OCI-LY7 (cell line): Measurements from ENCODE around the gene C19orf81. TPM values are rescaled to one million over a fixed set of nuclear protein-coding genes. Genes with fewer than 3 reads are reported as not detected.

ENCODE experiments used
- BruUV-seq: library from RNA; stranded (reverse); fragments of 400-500 nt; replicated peaks from 2 replicates; lab custom pipeline; 2021; lab: Mats Ljungman, UMichigan
- CTCF ChIA-PET: fragments of 300-600 bp; sonication (Branson Sonifier 250); formaldehyde crosslinking; loops from one replicate; lab custom pipeline; 2022; ENCODE audit warnings: antibody characterized with exemption; ENCODE audit not compliant: unreplicated experiment; lab: Charles Lee
- POLR2A ChIA-PET: fragments of 300-600 bp; sonication (Branson Sonifier 250); formaldehyde crosslinking; loops from one replicate; lab custom pipeline; 2022; ENCODE audit warnings: antibody characterized with exemption; lab: Charles Lee
- DNase-seq: peaks from one replicate; pipeline ENCODE4 v3.0.0-alpha.2; 2015; ENCODE audit warnings: low spot score
- H2AFZ ChIP-seq: fragments of 200-600 bp; sonication (generic), shearing (Covaris generic); 2 replicates; pipeline ENCODE4 v1.6.1; 2014; ENCODE audit warnings: mild to moderate bottlenecking, antibody characterized with exemption, low read length, moderate library complexity
- H3K27ac ChIP-seq: fragments of 200-600 bp; sonication (generic); 2 replicates; pipeline ENCODE4 v1.5.1; 2014; ENCODE audit warnings: mixed run types, low read depth, mild to moderate bottlenecking, moderate library complexity, low read length, inconsistent platforms; ENCODE audit not compliant: poor library complexity, severe bottlenecking
- H3K36me3 ChIP-seq: fragments of 200-600 bp; sonication (generic); 2 replicates; pipeline ENCODE4 v1.6.1; 2014; ENCODE audit warnings: mild to moderate bottlenecking, antibody characterized with exemption, low read length, moderate library complexity, mixed read lengths; ENCODE audit not compliant: insufficient read depth
- H3K4me1 ChIP-seq: fragments of 200-600 bp; sonication (generic); 2 replicates; pipeline ENCODE4 v1.5.1; 2014; ENCODE audit warnings: mild to moderate bottlenecking, low read length; ENCODE audit not compliant: insufficient read depth, poor library complexity, severe bottlenecking
- H3K4me2 ChIP-seq: fragments of 200-600 bp; sonication (generic); 2 replicates; pipeline ENCODE4 v1.6.1; 2014; ENCODE audit warnings: mild to moderate bottlenecking, low read length
- H3K4me3 ChIP-seq: fragments of 200-600 bp; sonication (generic); 2 replicates; pipeline ENCODE4 v1.5.1; 2014; ENCODE audit warnings: mild to moderate bottlenecking, low read depth, low read length; ENCODE audit not compliant: poor library complexity, severe bottlenecking
- H3K79me2 ChIP-seq: fragments of 200-600 bp; sonication (generic); 2 replicates; pipeline ENCODE4 v1.6.1; 2016; ENCODE audit warnings: low read depth, mild to moderate bottlenecking, low read length, moderate library complexity, mixed read lengths; ENCODE audit not compliant: insufficient read depth
- H3K9me2 ChIP-seq: fragments of 200-600 bp; sonication (generic); 2 replicates; pipeline ENCODE4 v1.6.1; 2016; ENCODE audit warnings: mild to moderate bottlenecking, low read length, mixed read lengths; ENCODE audit not compliant: insufficient read depth
- H3K9me3 ChIP-seq: fragments of 200-600 bp; sonication (generic); 2 replicates; pipeline ENCODE4 v1.6.1; 2014; ENCODE audit warnings: mild to moderate bottlenecking, mixed run types, low read length, mixed read lengths
- H4K20me1 ChIP-seq: fragments of 200-600 bp; sonication (generic); 2 replicates; pipeline ENCODE4 v1.6.1; 2014; ENCODE audit warnings: mild to moderate bottlenecking, antibody characterized with exemption, low read length, moderate library complexity, mixed read lengths; ENCODE audit not compliant: insufficient read depth
- EZH2phosphoT487 ChIP-seq: fragments of 200-600 bp; sonication (generic); IDR thresholded peaks from 2 replicates; pipeline ENCODE4 v1.6.1; 2018; ENCODE audit warnings: low read depth, borderline replicate concordance, mild to moderate bottlenecking, mixed run types, antibody characterized with exemption, low read length, moderate library complexity, mixed read lengths
- intact Hi-C: fragments of 100-400 bp; cut with micrococcal nuclease; formaldehyde crosslinking; loops from one replicate; pipeline ENCODE4 v1.10.0; 2022; ENCODE audit not compliant: unreplicated experiment
- total RNA-seq, 2 experiments: library from RNA; depleted of rRNA in 1 of 2; stranded (reverse); fragments of >200 nt in 1 of 2; shearing (Covaris generic) in 1 of 2; gene quantifications; 2 replicates each; pipeline ENCODE4 v1.2.3, GENCODE V29; 2014 to 2022
- TF ChIP-seq, protein P1 (sequence below): fragments of 200-600 bp; sonication (generic); conservative IDR thresholded peaks from 2 replicates; pipeline ENCODE4 v1.5.1; 2014; ENCODE audit warnings: mild to moderate bottlenecking, antibody characterized with exemption, low read length, moderate library complexity, mixed read lengths

Gene C19orf81
- total RNA-seq, 2 experiments from 2014 or later: 11.4 to 20.0 TPM

DNA sequence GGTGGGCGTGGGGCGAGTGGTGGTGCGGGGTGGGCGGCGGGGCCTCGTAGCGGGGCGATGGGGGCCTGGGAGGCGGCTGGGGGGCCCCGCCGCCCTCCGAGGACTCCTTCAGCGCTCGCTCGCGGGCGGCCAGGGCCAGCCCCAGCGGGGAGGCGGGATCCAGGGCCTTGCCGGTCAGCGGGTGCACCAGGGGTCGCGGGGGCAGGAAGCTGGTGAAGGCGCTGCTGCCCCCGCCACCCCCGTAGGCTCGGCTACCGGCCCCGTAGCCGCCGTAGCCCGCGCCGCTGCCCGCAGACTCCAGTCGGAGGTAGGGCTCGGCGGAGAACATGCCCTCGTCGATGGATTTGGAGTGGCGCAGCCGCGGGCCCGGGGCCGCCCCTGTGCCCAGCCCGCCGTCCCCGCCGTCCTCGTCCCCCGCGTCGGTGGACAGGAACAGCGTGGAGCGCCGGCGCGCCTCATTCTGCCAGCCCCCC, 18.6 kb downstream of the C19orf81 start:
- no peaks in the 10 kb centered on the region for H3K79me2 ChIP-seq
- H3K4me1 ChIP-seq: no peaks in the 10 kb centered on the region
- CTCF ChIA-PET: no interaction called here
- intact Hi-C loops: no loop called here
- H3K27ac ChIP-seq: no peak overlapping the region
- H3K36me3 ChIP-seq: no peaks in the 10 kb centered on the region
- no peaks in the 10 kb centered on the region for H3K9me2 ChIP-seq
- no peaks in the 10 kb centered on the region for H4K20me1 ChIP-seq
- POLR2A ChIA-PET: no interaction called here
- TF ChIP-seq, protein P1, sequence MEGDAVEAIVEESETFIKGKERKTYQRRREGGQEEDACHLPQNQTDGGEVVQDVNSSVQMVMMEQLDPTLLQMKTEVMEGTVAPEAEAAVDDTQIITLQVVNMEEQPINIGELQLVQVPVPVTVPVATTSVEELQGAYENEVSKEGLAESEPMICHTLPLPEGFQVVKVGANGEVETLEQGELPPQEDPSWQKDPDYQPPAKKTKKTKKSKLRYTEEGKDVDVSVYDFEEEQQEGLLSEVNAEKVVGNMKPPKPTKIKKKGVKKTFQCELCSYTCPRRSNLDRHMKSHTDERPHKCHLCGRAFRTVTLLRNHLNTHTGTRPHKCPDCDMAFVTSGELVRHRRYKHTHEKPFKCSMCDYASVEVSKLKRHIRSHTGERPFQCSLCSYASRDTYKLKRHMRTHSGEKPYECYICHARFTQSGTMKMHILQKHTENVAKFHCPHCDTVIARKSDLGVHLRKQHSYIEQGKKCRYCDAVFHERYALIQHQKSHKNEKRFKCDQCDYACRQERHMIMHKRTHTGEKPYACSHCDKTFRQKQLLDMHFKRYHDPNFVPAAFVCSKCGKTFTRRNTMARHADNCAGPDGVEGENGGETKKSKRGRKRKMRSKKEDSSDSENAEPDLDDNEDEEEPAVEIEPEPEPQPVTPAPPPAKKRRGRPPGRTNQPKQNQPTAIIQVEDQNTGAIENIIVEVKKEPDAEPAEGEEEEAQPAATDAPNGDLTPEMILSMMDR: no peak
- TF ChIP-seq EZH2phosphoT487: no peak
- H3K9me3 ChIP-seq: no peaks in the 10 kb centered on the region
- H3K4me2 ChIP-seq: no peak overlapping the region
- no peak for DNase-seq
- BruUV-seq: no TSS peak
- H3K4me3 ChIP-seq: no peak overlapping the region
- H2AFZ ChIP-seq: no peak overlapping the region

DNA sequence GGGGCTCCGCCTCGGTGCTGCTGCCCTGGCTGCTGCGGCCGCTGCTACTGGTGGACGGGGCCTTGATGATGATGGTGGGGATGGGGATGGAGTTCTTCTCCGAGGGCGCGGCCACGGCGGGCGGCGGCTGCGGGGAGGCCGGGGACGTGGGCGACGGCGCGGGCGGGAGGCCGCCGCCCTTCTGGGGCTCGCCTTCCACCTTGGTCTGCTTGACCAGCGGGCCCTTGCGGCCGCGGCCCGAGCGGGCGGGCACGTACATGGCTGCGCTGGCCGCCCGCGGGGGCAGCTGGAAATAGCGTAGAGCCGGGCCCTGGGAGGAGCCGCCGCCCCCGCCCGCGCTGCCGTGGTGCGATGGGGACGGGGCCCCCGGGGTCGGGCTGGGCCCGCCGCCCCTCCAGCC, 19.2 kb downstream of the C19orf81 start:
- Histone ChIP-seq H3K9me3 (no peaks in the 10 kb centered on the region), H3K9me2 (no peaks in the 10 kb centered on the region), H3K36me3 (no peaks in the 10 kb centered on the region), H4K20me1 (no peaks in the 10 kb centered on the region), H3K4me3 (no peak overlapping the region), H3K4me2 (no peak overlapping the region), H3K79me2 (no peaks in the 10 kb centered on the region), H3K4me1 (no peaks in the 10 kb centered on the region), H2AFZ (no peak overlapping the region), H3K27ac (no peak overlapping the region)
- ChIA-PET CTCF (no interaction called here), POLR2A (no interaction called here)
- intact Hi-C loops: no loop called here
- no peak for DNase-seq
- no TSS peak for BruUV-seq
- TF ChIP-seq EZH2phosphoT487: no peak
- TF ChIP-seq, protein P1: no peak

DNA sequence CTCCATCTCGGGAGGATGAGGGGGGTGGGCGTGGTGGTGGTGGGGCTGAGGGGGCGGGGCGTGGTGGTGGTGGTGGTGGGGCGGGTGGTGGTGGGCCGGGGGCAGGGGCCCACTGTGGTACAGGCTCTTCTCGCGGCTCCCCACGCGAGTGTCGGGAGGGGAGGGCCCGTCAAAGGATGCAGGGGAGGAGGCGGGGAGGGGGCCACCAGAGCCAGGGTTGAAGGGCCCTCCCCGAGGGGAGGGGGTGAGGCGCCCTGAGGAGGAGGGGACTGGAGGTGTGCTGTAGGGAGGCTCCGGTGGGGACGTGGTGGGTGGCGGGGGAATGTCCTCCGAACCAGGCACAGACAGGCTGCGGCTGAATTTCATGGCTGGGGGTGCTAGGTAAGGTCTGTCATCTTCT, 19.6 kb downstream of the C19orf81 start:
- Histone ChIP-seq H3K79me2 (no peaks in the 10 kb centered on the region), H3K36me3 (no peaks in the 10 kb centered on the region), H3K4me1 (no peaks in the 10 kb centered on the region), H3K9me2 (no peaks in the 10 kb centered on the region), H3K4me2 (no peak overlapping the region), H3K4me3 (no peak overlapping the region), H2AFZ (no peak overlapping the region), H3K9me3 (no peaks in the 10 kb centered on the region), H3K27ac (no peak overlapping the region), H4K20me1 (no peaks in the 10 kb centered on the region)
- BruUV-seq: no TSS peak
- TF ChIP-seq, protein P1: no peak
- no peak for TF ChIP-seq EZH2phosphoT487
- CTCF ChIA-PET: no interaction called here
- POLR2A ChIA-PET: no interaction called here
- intact Hi-C loops: loop anchor here (1.0 kb wide), 1 partner anchor 114 kb away; no protein-coding TSS in a partner anchor
- no peak for DNase-seq
